GM18868 (cell line): ENCODE measurements around the gene OLFML3.
"Not testable (repeated sequence)": the region's sequence is repeated elsewhere in the genome, so short reads cannot be mapped to it uniquely, and the experiment has no call there.

Experiments
- ATAC-seq: cut with Tn5 transposase; IDR thresholded peaks from one replicate; pipeline ENCODE4 v1.9.1; 2021; ENCODE audit warnings: mild to moderate bottlenecking, moderate library complexity; ENCODE audit not compliant: unreplicated experiment

OLFML3 gene

DNA sequence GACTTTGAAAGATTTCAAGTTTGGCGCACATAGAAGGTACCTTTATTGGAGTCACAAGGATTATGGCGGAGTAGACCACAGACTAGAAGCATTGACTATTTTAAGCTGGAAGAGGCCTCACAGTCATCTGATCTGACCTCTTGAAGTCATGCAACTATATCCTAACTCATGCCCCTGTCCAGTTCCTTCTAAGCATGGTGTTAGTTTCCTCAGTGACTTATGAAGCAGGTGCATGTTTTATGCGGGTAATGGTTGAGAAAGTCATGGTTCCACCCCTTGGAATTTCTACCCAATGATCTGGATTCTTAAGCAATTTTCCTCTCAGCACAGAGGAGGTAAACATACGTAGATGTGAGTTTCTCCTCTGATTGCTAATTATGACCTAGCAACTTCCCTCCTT, 11.7 kb downstream of the OLFML3 start:
- ATAC-seq, result no peak

DNA sequence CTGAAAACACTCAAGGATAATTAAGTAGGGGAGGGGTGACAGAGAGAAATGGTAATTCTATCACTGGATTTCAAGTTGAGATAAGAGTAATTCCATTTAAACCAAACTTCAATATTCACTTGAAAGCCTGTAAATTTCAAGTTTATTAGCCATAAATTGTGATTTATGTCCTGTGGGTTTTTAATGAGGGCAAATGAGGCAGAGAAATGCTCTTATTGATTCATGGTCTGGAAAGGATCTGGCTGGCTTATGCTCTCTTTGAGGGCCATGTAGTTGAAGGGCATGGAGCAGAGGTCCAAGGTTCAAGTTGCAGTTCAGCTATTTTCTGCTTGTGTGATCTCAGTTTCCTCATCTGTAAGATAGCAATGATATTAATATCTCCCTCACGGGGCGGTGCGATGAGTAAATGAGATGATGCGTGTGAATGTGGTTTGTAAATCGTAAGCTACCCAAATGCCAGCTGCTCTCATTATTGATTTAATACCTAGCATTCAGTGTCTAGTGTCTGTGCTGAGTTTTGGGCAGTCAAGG, 12.3 kb downstream of the OLFML3 start:
- no peak for ATAC-seq

DNA sequence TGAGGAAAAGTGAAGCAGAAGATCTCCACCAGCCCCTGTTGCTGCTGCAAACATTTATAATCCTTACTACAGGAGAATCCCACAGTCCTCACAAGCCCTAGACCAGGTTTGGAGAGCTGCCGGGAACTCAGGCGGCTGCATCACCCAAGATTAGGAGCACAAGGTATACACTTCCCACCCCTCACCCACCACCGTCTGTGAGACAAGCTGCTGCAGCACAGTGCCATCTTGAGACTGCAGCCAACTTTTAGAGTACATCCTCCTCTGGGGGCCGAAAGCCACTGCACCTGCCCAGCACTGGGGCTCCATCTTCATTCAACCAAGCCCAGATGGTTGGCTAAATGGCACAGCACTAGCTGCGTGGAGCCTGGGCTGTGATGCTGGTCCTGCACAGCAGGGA, 13.8 kb downstream of the OLFML3 start:
- ATAC-seq, result no peak

DNA sequence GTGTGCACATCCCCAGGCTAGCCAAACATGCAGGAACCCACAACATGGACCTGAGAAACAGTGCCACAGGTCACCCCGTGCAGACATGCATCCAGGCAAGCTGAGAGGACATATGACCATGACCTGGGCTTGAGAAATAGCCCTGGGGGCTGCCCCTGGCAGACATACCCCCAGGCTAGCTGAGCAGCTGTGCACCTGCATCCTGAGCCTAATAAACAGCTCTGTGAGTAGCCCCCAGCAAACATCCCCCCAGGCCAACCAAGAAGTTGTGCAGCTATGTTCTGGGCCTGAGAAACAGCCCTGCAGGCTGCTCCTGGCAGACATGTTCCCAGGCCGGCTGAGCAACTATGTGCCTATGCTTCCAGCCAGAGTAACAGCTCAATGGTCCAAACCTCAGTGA, 14.5 kb downstream of the OLFML3 start:
- ATAC-seq, result no peak

DNA sequence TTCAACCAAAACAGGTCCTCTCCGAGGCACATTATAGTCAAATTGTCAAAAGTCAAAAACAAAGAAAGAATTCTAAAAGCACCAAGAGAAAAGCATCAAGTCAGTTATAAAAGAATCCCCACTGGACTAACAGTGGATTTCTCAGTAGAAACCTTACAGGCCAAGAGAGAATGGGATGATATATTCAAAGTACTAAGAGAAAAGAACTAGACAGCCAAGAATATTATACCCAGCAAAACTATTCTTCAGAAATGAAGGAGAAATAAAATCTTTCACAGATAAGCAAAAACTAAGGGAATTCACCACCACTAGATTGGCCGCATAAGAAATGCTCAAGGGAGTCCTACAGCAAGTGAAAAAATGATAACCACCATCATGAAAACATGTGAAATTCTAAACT, 16.1 kb downstream of the OLFML3 start:
- no peak for ATAC-seq

DNA sequence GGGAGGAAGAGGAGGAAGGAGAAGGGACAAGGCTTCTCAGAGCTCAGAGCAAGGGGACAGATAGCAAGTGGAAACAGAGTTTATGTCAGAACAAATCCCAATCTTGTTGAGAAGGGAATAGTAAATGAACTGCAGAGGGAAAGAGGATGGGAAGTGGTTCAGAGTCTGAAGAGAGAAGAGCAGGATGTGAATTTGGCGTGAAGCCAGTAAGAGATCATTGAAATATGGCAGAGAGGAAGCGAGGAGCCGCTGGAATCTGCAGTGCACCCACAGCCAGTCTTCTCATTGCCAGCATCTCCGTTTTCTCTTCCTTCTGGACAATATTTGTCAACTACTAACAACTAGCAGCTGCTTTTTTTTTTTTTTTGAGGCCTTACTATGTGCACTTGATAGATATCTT, 19.1 kb downstream of the OLFML3 start:
- no peak for ATAC-seq

DNA sequence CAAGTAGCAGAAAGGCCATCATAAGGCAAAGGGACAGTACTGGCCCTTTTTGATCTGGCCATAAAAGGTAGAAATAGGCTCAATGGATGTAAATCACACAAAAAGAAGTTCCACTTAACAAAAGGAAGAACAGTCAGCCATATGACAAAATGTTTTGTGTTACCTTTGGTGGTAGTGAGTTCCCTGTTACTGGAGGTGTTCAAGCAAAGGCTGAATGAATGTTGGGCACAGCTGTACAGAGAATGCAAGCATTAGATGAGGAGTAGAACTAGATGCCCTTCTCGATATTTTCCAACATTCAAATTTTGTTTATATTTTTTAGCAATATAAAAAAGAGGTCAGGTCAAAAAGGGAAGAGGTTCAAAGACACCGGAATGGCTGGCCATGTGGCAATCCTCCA, 20.0 kb downstream of the OLFML3 start:
- no peak for ATAC-seq

DNA sequence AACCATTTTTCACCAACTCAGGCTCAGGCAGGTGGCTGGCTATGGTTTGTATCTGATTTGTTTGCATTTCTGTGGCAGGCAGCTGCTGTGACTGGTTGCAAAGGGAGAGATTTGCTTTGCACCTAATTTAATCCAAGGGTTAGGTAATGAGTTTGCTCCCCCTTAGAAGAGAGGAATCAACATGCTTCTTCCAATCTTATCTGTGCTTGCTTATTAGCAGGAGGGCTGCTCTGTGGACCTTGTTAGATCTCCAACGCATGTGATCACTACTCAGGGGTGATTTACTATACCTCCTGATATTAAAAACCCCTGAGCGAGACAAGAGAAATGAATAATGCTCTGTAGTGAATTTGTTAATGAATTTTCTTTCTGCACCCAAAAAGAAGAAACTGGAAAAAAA, 20.5 kb downstream of the OLFML3 start:
- ATAC-seq, result no peak

DNA sequence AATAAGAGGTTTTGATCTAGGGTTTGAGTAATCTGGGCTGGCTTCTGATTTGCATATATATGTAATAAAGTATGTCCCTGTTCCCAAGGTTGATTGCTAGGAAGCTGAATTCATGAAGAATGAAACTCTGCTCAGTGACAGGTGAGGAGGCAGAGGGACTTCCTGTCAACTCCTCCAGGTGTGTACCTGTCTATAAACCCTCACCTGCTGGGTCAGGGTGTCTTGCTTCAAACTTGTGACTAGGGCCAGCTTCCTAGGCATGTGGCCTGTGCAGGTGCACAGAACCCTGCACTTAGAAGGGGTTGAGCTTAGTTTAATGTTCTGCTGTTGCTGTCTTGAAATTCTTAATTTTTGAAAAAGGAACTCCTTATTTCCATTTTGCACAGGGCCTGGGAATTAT, 21.1 kb downstream of the OLFML3 start:
- ATAC-seq, result no peak

DNA sequence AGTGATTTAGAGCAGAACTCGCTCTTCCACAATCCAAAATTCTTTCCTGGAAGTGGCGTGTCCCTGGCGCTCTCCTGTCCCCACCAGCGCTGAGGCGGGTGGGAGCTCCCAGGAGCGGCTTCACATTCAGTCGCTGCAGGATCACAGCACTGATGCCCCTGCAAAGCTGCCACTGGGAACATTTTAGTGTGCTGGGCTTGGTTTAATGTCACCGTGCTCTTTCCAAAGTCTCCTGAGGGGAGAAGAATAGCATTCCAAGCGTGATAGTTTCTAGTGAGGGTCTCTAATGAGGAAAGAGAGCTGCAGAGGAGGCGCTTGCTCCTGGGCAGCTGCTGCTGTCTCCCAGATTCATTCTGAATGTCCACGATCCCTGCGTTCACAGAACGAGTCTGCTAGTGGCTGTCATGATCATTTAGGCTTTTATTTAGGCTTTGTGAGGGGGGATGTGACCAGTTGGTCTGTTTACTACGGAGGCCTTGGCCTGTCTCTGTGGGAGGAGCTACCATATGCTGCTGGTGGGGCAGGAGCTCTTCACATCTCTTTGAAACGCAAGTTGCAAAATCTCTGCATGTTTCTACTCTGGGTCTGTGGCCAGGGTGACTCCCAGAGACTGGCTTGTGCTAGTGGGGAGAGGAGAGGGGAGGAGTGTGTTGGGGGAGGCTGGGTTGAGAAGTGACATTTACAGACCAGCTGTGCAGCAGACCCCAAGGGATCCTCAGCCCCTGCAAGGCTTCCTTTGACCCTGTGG, 23.4 kb downstream of the OLFML3 start:
- no peak for ATAC-seq

DNA sequence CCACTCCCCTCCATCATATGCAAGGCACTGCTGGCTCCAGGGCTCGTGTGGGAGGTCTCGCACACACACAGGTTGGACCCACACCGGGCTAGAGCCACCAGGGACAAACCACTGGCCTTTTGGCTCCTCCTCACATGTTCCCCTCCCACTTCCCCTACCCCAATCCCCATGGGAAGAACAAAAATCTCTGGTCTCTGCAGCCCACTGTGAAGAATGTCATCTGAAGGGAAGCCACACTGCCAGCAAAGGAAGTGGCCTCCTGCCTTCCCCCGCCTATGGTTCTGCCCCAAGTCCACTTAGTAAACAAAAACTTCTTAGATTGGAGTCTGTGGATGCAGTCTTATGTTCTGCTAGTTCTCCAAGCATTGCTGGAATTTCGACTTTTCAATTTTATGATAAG, 24.2 kb downstream of the OLFML3 start:
- no peak for ATAC-seq

DNA sequence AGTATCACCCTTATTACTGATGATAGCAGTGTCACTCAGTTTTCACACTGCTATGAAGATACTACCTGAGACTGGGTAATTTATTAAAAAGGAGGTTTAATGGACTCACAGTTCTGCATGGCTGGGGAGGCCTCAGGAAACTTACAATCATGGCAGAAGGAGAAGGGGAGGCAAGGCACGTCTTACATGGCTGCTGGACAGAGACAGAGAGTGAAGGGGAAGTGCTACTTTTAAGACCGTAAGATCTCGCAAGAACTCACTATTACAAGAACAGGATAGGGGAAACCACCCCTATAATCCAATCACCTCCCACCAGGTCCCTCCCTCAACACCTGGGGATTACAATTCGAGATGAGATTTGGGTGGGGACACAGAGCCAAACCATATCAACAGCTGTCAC, 27.6 kb downstream of the OLFML3 start:
- not testable (repeated sequence) for ATAC-seq

DNA sequence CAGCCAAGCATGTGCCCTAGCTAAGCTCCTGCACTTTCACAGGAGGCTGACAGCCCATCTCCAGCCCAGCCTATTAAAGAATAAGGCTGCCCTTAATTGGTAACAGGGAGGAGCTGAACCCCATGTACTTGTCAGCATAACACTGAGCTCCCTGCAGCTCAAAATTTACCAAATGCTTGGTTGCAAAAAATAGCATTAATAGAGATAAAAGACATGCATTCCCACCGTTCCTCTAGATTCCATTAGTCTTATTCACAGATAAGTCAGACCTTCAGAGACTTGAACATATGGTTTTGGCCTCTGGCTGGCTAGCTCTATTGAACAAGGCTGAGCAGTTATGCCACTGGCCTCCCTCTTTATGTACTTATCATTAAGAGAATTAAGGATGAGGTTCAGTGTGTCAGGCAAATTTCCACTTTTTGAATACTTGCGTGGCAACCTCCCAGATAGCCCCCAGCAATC, 29.2 kb downstream of the OLFML3 start:
- no peak for ATAC-seq

DNA sequence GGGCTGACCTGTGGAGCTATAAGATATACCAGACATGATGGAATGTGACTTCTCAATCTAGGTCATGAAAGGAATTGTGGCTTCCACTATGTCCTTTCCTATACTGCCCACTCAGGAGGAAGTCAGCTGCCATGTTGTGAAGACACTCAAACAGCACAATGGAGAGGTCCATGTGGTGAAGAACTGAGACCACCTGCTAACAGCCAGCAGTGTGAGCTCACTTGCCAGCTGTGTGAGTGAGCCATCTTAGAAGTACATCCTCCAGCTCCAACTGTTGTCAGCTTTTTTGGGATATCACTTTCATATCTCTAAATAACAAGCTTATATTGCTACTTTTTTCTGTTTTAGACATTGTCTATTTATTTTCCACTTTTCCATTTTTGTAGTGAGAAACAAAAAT, 29.7 kb downstream of the OLFML3 start:
- ATAC-seq, result no peak

DNA sequence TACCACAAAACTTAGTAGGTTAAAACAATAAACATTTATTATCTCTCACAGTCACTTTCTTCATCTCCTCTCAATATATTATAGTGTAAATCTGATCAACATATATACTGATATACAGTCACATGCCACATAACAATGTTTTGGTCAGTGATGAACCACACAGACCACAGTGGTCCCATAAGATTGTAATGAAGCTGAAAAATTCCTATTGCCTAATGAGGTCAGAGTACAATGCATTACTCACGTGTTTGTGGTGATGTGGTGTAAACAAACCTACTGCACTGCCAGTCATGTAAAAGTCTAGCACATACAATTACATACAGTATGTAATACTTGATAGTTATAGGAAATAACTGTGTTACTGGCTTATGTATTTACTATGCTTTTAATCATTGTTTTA, 30.1 kb downstream of the OLFML3 start:
- no peak for ATAC-seq

DNA sequence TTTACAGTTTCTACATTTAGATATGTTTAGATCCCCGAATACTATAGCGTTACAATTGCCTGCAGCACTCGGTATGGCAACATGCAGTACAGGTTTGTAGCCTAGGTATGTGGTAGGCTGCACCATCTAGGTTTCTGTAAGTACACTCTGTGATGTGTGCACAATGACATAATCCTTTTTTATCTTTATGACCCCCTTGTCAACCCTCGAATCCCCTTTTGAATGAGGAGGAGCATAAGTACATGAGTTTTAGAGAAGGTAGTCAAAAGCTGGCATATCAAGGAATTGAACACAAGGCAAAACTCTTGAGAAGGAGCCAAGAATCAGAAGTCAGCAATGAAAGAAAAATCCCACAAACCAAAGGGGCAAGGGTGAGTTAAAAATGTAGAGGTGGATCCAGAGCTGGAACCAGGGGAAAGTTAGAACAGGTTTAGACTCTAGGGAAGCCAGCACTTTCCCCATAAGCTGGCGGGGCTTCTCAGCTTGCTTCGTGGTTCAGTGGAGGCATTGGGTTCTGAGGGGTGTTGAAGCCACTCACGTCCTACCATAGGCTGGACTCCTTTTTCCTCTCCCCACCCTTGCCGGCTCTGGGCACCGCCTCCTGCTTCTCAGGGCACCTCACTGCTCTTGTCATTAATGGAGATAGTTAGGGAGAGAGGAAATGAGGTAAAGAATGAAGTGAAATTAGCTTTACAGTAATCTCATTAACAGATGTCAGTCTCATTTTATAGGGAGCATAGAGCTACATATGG, 31.3 kb downstream of the OLFML3 start:
- ATAC-seq, result no peak

DNA sequence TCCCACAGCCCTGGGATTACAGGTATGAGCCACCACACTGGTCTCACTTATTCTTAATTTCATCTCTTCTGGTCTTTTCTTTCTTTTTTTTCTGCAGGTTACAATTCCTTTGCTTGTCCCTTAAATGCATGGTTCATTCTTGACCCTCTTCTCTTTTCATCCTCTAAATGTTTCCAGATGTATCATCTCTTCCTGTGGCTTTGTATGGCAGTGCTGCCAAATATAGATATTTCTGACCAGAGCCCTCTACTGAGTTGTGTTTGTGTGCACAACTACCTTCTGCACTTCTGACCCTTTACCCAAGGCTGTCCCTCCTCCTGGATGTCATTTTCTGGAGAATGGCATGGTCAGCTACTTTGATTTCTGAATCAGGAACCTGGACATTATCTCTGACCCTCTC, 32.5 kb downstream of the OLFML3 start:
- ATAC-seq, result no peak

DNA sequence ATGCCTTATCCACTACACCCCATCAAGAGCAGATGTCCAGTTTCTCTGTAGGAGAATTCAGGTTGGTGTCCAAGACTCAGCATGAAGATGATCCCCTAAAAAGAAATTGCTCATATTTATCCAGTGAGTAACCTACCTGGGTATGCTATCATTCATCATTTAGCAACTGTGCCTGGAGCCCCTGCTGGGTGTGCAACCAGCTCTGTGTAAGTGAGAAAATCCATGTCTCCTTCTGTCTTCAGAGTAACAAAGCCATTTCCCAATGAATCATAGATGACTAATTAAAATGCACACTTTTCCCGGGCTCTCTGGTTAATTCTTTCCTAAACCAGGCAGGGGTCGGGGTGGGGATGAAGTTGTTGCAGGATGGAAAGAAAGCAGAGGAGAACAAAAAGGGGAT, 35.8 kb downstream of the OLFML3 start:
- ATAC-seq, result no peak

DNA sequence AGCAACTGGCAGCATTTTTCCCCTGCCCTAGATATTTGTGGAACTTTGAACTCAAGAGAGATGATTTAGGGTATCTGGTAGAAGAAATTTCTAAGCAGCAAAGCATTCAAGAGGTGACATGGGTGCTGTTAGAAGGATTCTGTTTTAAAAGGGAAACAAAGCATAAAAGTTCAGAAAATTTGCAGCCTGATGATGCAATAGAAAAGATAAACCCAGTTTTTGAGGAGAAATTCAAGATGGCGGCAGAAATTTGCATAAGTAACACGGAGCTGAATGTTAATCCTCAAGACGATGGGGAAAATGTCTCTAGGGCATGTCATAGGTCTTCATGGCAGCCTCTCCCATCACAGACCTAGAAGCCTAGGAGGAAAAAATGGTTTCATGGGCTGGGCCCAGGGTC, 40.5 kb downstream of the OLFML3 start:
- ATAC-seq, result not testable (repeated sequence)

DNA sequence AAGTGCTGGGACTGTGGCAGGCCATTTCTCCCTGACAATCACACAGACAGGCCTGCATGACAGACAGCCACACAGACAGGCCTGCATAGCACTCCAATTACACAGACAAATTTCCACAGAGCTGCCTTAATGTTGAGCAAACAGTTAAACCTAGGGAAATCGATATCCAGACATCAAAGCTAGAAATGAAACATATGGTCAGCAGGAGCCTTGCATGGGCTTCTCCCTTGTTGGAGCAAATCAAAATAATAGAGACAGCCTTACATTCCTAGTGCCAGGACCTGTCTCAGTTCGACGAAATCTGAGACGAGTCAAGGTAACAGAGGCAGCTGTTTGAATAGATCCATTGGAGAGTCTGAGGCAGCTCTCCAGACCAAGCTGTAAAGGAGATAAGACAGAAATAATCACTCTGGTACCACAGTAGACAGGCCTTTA, 42.4 kb downstream of the OLFML3 start:
- no peak for ATAC-seq

DNA sequence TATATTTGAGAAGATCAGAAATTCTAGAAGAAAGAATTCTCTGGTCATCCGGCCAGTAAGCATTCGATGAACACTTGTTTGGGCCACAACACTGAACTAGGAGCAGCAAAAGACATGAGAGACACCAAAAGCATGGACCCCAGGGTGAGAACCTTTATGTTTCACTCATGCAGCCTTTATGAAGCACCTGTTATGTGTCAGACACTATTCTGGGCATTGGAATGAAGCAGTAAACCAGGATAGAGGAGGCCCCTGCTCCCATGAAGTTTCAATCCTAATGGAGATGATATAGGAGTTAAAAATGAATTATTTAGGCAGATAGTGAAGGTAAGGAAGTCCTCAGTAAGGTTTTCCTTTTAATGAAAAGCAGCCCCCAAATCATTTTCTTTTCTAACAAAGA, 43.6 kb downstream of the OLFML3 start:
- no peak for ATAC-seq

DNA sequence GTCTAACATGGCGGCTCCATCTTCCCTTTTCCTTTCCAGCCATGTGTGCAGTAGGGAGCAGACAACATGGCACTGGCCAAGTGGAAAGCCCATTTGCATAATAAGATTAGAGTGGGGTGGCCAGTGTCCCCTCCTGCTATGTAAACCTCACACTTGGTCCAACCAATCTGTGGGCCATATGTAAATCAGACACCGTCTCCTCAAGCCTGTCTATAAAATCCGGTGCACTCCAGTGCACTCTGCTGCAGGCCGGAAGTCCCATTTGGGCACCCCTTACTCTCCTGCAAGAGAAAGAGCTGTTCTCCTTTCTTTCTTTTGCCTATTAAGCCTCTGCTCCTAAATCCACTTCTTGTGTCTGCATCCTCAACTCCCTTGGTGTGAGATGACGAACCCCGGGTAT, 44.1 kb downstream of the OLFML3 start:
- ATAC-seq, result no peak
